HepG2 (cell line): ENCODE measurements around the gene HSF2BP. TPM values are rescaled to one million over a fixed set of nuclear protein-coding genes. Genes with fewer than 3 reads are reported as not detected.
A peak's percentile ranks its signal among the peaks of the same experiment; 100 is the strongest.

Experiments used
- ARNT2 ChIP-seq: sonication (generic); formaldehyde crosslinking; IDR thresholded peaks from 2 replicates; pipeline ENCODE4 v1.8.0; 2022; ENCODE audit warnings: mild to moderate bottlenecking, low read depth, missing genetic modification reagents, moderate library complexity
- CBX2 ChIP-seq, 2 experiments: fragments of 200-600 bp in 1 of 2; sonication (generic); formaldehyde crosslinking in 1 of 2; IDR thresholded peaks; 2 replicates each; pipeline versions ENCODE4 v1.7.0 to v1.8.1; 2018 to 2022; ENCODE audit warnings: low read depth in 2 of 2, low read length in 1 of 2, mild to moderate bottlenecking in 1 of 2, missing genetic modification reagents in 1 of 2
- CREM ChIP-seq, 2 experiments: sonication (generic) in 1 of 2; formaldehyde crosslinking in 1 of 2; IDR thresholded peaks; 2 replicates each; pipeline versions ENCODE4 v1.4.0 to v1.6.1; 2016 to 2020; ENCODE audit warnings: antibody characterized with exemption in 1 of 2, mild to moderate bottlenecking in 1 of 2, missing genetic modification reagents in 1 of 2
- GFI1 ChIP-seq: sonication (generic); formaldehyde crosslinking; IDR thresholded peaks from 2 replicates; pipeline ENCODE4 v1.5.0; 2020; ENCODE audit warnings: missing genetic modification reagents, mild to moderate bottlenecking, borderline replicate concordance
- HNF4A ChIP-seq: sonication (generic); formaldehyde crosslinking; IDR thresholded peaks from 2 replicates; pipeline ENCODE4 v1.4.0; 2020; ENCODE audit warnings: missing genetic modification reagents
- LCORL ChIP-seq, 2 experiments: fragments of 450-650 bp in 1 of 2; sonication (generic) in 1 of 2; formaldehyde crosslinking in 1 of 2; IDR thresholded peaks; 2 replicates each; pipeline versions ENCODE4 v1.5.0 to v1.6.1; 2017 to 2020; ENCODE audit warnings: antibody characterized with exemption in 1 of 2, missing genetic modification reagents in 1 of 2
- MXI1 ChIP-seq: IDR thresholded peaks from 3 replicates; pipeline ENCODE4 v1.6.1; 2012; ENCODE audit warnings: low read depth, low read length, inconsistent platforms, borderline replicate concordance
- NFRKB ChIP-seq: fragments of 450-650 bp; IDR thresholded peaks from 2 replicates; pipeline ENCODE4 v1.6.1; 2017
- NR2F6 ChIP-seq, 2 experiments: IDR thresholded peaks; 2 replicates each; pipeline ENCODE4 v1.6.1; 2016; ENCODE audit warnings: antibody characterized with exemption in 1 of 2, mild to moderate bottlenecking in 1 of 2
- SKI ChIP-seq: fragments of 450-650 bp; IDR thresholded peaks from one replicate; pipeline ENCODE4 v1.6.1; 2018; ENCODE audit warnings: mild to moderate bottlenecking; ENCODE audit not compliant: partially characterized antibody
- SOX6 ChIP-seq, 2 experiments: fragments of 450-650 bp in 1 of 2; sonication (generic) in 1 of 2; formaldehyde crosslinking in 1 of 2; IDR thresholded peaks; 2 replicates each; pipeline versions ENCODE4 v1.4.0 to v1.6.1; 2017 to 2020; ENCODE audit warnings: antibody characterized with exemption in 1 of 2, mild to moderate bottlenecking in 1 of 2, missing genetic modification reagents in 1 of 2
- TARDBP ChIP-seq: sonication (generic); formaldehyde crosslinking; IDR thresholded peaks from 2 replicates; pipeline ENCODE4 v1.8.0; 2022; ENCODE audit warnings: mild to moderate bottlenecking, missing genetic modification reagents
- YEATS4 ChIP-seq: sonication (generic); formaldehyde crosslinking; IDR thresholded peaks from 2 replicates; pipeline ENCODE4 v1.4.0; 2020; ENCODE audit warnings: missing genetic modification reagents, borderline replicate concordance
- ZBTB7A ChIP-seq: sonication (generic); formaldehyde crosslinking; IDR thresholded peaks from 2 replicates; pipeline ENCODE4 v1.8.0; 2022; ENCODE audit warnings: mild to moderate bottlenecking, missing genetic modification reagents
- ZNF335 ChIP-seq: sonication (generic); formaldehyde crosslinking; IDR thresholded peaks from 2 replicates; pipeline ENCODE4 v1.4.0; 2020; ENCODE audit warnings: missing genetic modification reagents
- ZNF543 ChIP-seq: sonication (generic); formaldehyde crosslinking; IDR thresholded peaks from 2 replicates; pipeline ENCODE4 v1.4.0; 2020; ENCODE audit warnings: mild to moderate bottlenecking, missing genetic modification reagents
- ZNF891 ChIP-seq: sonication (generic); formaldehyde crosslinking; IDR thresholded peaks from 2 replicates; pipeline ENCODE4 v1.5.0; 2020; ENCODE audit warnings: mild to moderate bottlenecking, missing genetic modification reagents
- polyA plus RNA-seq, 8 experiments: library from polyadenylated mRNA; depleted of rRNA in 3 of 8; stranded (reverse) in 7 of 8; unstranded in 1 of 8; fragments of >200 nt; fragmentation: Illumina TruSeq in 4 of 8; extraction: Trizol in 4 of 8; gene quantifications; 2 replicates each; pipeline versions ENCODE4 v1.2.1 to v1.2.3, GENCODE V29; 2011 to 2016; ENCODE audit warnings: low read depth in 4 of 8, missing spikeins in 1 of 8, mixed read lengths in 1 of 8; ENCODE audit not compliant: insufficient read depth in 1 of 8
- total RNA-seq, 5 experiments: library from RNA; depleted of rRNA; stranded (reverse); fragments of >200 nt; fragmentation: Illumina TruSeq; extraction: Trizol; gene quantifications; 2 replicates each; pipeline ENCODE4 v1.2.3, GENCODE V29; 2016; ENCODE audit warnings: low read depth in 1 of 5
- TF ChIP-seq, protein P1 (sequence below): sonication (generic); formaldehyde crosslinking; IDR thresholded peaks from 2 replicates; pipeline ENCODE4 v1.4.0; 2020; ENCODE audit warnings: mild to moderate bottlenecking, missing genetic modification reagents
- TF ChIP-seq, protein P2 (sequence below): sonication (generic); formaldehyde crosslinking; IDR thresholded peaks from 2 replicates; pipeline ENCODE4 v1.5.0; 2020; ENCODE audit warnings: mild to moderate bottlenecking, missing genetic modification reagents
- TF ChIP-seq, protein P3 (sequence below): fragments of 450-650 bp; IDR thresholded peaks from 2 replicates; pipeline ENCODE4 v1.6.1; 2016
- TF ChIP-seq, protein P4 (sequence below): sonication (generic); formaldehyde crosslinking; IDR thresholded peaks from 2 replicates; pipeline ENCODE4 v1.8.0; 2022; ENCODE audit warnings: mild to moderate bottlenecking, missing genetic modification reagents, borderline replicate concordance

Gene HSF2BP
- total and polyA plus RNA-seq, 2 of the 13 experiments (the other 11 are each of a cell fraction or from before 2014, with no cell fraction given), result 0.67 to 2.2 TPM

DNA sequence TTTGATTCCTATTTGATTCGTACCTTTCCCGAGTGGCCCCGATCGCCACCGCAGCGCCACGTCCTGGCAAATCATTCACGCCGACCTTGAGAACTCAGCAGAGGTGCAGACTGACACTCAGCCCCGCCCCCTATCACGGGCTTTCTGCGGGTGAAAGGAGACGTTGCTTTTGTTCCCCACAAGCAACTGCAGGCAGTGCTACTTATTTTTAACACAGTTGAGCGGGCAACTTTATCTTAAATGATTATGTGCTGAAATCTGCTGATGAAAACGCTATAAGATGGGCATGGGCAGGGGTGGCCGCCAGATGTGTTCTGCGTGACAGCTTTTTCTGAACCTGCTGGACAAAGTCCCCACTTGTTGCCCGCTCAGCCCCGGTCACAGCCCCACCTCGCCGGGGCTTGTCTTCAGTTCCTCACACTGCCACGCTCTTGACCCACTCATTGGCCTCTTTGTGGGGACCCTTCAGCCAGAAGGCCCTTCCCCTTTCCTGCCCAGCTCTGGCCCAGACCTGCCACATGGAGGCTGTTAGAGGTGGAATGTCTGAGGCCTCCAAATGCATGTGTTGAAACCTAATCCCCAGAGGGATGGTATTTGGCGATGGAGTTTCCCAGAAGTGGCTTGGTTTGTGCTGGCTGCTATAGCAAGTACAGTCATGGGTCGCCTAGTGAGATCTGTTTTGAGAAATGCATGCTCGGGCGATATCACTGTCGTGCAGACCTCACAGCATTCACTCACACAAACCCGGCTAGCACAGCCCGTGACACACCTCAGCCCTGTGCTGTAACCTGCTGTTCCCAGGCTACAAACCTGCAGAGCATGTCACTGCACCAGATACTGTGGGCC is 44.0 kb upstream of the HSF2BP start (continued):
- TF ChIP-seq, protein P1, sequence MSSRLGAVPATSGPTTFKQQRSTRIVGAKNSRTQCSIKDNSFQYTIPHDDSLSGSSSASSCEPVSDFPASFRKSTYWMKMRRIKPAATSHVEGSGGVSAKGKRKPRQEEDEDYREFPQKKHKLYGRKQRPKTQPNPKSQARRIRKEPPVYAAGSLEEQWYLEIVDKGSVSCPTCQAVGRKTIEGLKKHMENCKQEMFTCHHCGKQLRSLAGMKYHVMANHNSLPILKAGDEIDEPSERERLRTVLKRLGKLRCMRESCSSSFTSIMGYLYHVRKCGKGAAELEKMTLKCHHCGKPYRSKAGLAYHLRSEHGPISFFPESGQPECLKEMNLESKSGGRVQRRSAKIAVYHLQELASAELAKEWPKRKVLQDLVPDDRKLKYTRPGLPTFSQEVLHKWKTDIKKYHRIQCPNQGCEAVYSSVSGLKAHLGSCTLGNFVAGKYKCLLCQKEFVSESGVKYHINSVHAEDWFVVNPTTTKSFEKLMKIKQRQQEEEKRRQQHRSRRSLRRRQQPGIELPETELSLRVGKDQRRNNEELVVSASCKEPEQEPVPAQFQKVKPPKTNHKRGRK (CRISPR knock-in tag), result no peak
- TF ChIP-seq, protein P2, sequence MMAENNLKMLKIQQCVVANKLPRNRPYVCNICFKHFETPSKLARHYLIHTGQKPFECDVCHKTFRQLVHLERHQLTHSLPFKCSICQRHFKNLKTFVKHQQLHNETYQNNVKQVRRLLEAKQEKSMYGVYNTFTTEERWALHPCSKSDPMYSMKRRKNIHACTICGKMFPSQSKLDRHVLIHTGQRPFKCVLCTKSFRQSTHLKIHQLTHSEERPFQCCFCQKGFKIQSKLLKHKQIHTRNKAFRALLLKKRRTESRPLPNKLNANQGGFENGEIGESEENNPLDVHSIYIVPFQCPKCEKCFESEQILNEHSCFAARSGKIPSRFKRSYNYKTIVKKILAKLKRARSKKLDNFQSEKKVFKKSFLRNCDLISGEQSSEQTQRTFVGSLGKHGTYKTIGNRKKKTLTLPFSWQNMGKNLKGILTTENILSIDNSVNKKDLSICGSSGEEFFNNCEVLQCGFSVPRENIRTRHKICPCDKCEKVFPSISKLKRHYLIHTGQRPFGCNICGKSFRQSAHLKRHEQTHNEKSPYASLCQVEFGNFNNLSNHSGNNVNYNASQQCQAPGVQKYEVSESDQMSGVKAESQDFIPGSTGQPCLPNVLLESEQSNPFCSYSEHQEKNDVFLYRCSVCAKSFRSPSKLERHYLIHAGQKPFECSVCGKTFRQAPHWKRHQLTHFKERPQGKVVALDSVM (CRISPR knock-in tag), result peak; percentile 70
- TF ChIP-seq CREM (IDR thresholded peaks at IDR 0.05) (0 out of 2 replicates have a peak, but pooled peaks have one; percentile 33), CREM (CRISPR knock-in tag; IDR thresholded peaks at IDR 0.05) (no peak), ZBTB7A (CRISPR knock-in tag) (no peak), NFRKB (no peak), ZNF335 (no peak), HNF4A (peak; percentile 37), ZNF891 (CRISPR knock-in tag) (no peak), YEATS4 (CRISPR knock-in tag) (peak; percentile 64; the same call in 1 of the 2 replicates), ARNT2 (CRISPR knock-in tag) (peak; percentile 31; the same call in 1 of the 2 replicates), SOX6 (IDR thresholded peaks at IDR 0.05) (no peak), SOX6 (CRISPR knock-in tag; IDR thresholded peaks at IDR 0.05) (peak; percentile 27; the same call in 1 of the 2 replicates), CBX2 (IDR thresholded peaks at IDR 0.05; ENCODE audit: low read depth, low read length) (no peak), CBX2 (CRISPR knock-in tag; IDR thresholded peaks at IDR 0.05; ENCODE audit: low read depth) (no peak), LCORL (IDR thresholded peaks at IDR 0.05) (no peak), LCORL (CRISPR knock-in tag; IDR thresholded peaks at IDR 0.05) (peak; percentile 53; the same call in 1 of the 2 replicates), GFI1 (peak; percentile 26; the same call in 1 of the 2 replicates), SKI (no peak), ZNF543 (CRISPR knock-in tag) (no peak), TARDBP (0 out of 2 replicates have a peak, but pooled peaks have one; percentile 19), NR2F6 (IDR thresholded peaks at IDR 0.05) (peak; percentile 13; the same call in 1 of the 2 replicates), NR2F6 (CRISPR knock-in tag; IDR thresholded peaks at IDR 0.05) (no peak), MXI1 (no peak; the same call in 2 of the 3 replicates)
- TF ChIP-seq, protein P3, sequence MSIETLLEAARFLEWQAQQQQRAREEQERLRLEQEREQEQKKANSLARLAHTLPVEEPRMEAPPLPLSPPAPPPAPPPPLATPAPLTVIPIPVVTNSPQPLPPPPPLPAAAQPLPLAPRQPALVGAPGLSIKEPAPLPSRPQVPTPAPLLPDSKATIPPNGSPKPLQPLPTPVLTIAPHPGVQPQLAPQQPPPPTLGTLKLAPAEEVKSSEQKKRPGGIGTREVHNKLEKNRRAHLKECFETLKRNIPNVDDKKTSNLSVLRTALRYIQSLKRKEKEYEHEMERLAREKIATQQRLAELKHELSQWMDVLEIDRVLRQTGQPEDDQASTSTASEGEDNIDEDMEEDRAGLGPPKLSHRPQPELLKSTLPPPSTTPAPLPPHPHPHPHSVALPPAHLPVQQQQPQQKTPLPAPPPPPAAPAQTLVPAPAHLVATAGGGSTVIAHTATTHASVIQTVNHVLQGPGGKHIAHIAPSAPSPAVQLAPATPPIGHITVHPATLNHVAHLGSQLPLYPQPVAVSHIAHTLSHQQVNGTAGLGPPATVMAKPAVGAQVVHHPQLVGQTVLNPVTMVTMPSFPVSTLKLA, result no peak
- TF ChIP-seq, protein P4, sequence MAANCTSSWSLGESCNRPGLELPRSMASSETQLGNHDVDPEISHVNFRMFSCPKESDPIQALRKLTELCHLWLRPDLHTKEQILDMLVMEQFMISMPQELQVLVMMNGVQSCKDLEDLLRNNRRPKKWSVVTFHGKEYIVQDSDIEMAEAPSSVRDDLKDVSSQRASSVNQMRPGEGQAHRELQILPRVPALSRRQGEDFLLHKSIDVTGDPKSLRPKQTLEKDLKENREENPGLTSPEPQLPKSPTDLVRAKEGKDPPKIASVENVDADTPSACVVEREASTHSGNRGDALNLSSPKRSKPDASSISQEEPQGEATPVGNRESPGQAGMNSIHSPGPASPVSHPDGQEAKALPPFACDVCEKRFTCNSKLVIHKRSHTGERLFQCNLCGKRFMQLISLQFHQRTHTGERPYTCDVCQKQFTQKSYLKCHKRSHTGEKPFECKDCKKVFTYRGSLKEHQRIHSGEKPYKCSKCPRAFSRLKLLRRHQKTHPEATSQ, result no peak
